HG02943 (cell line): Measurements from ENCODE around the gene GNAI3.

ENCODE experiments used
- ATAC-seq: cut with Tn5 transposase; IDR thresholded peaks from one replicate; pipeline ENCODE4 v1.9.1; 2021; ENCODE audit warnings: mild to moderate bottlenecking, low read depth, moderate library complexity; ENCODE audit not compliant: unreplicated experiment

GNAI3 gene

GRCh38 chr1:109632671-109633346 is 84.4 kb downstream of the GNAI3 start:
- no peak for ATAC-seq

GRCh38 chr1:109634292-109634691 is 85.9 kb downstream of the GNAI3 start:
- ATAC-seq = no peak

- no peak for ATAC-seq
Observed at GRCh38 chr1:109634771-109635750, 86.6 kb downstream of the GNAI3 start.

- ATAC-seq = no peak
Observed at GRCh38 chr1:109635862-109636200, 87.4 kb downstream of the GNAI3 start.

GRCh38 chr1:109636201-109636952 is 88.0 kb downstream of the GNAI3 start:
- ATAC-seq = no peak

GRCh38 chr1:109637446-109637845 is 89.0 kb downstream of the GNAI3 start:
- ATAC-seq = no peak

GRCh38 chr1:109639063-109639840 is 90.8 kb downstream of the GNAI3 start:
- ATAC-seq = no peak

GRCh38 chr1:109639841-109640184 is 91.4 kb downstream of the GNAI3 start:
- no peak for ATAC-seq

GRCh38 chr1:109640285-109640865 is 92.0 kb downstream of the GNAI3 start:
- ATAC-seq = peak; percentile 59

GRCh38 chr1:109641078-109641740 is 92.8 kb downstream of the GNAI3 start:
- no peak for ATAC-seq

GRCh38 chr1:109641861-109642260 is 93.4 kb downstream of the GNAI3 start:
- no peak for ATAC-seq

GRCh38 chr1:109642626-109643025 is 94.2 kb downstream of the GNAI3 start:
- ATAC-seq = no peak

- ATAC-seq = peak; percentile 76
Observed at GRCh38 chr1:109643385-109644230, 95.2 kb downstream of the GNAI3 start.

- no peak for ATAC-seq
Observed at GRCh38 chr1:109644670-109645069, 96.3 kb downstream of the GNAI3 start.

- ATAC-seq = no peak
Observed at GRCh38 chr1:109649491-109649914, 101.1 kb downstream of the GNAI3 start.

- ATAC-seq = no peak
Observed at GRCh38 chr1:109650609-109651008, 102.2 kb downstream of the GNAI3 start.

GRCh38 chr1:109652402-109652801 is 104.0 kb downstream of the GNAI3 start:
- no peak for ATAC-seq

- ATAC-seq = no peak
Observed at GRCh38 chr1:109653306-109653705, 104.9 kb downstream of the GNAI3 start.

- no peak for ATAC-seq
Observed at GRCh38 chr1:109654519-109654918, 106.1 kb downstream of the GNAI3 start.
